CD4-positive, alpha-beta T cell treated with Interleukin-17A for 4 hours (primary cell): ENCODE measurements around the gene STK32C.
"Not testable (repeated sequence)": the region's sequence is repeated elsewhere in the genome, so short reads cannot be mapped to it uniquely, and the experiment has no call there.

Experiments
- DNase-seq: peaks from one replicate; pipeline ENCODE4 v3.0.0-alpha.2; 2020; ENCODE audit warnings: mixed read lengths

STK32C gene

DNA sequence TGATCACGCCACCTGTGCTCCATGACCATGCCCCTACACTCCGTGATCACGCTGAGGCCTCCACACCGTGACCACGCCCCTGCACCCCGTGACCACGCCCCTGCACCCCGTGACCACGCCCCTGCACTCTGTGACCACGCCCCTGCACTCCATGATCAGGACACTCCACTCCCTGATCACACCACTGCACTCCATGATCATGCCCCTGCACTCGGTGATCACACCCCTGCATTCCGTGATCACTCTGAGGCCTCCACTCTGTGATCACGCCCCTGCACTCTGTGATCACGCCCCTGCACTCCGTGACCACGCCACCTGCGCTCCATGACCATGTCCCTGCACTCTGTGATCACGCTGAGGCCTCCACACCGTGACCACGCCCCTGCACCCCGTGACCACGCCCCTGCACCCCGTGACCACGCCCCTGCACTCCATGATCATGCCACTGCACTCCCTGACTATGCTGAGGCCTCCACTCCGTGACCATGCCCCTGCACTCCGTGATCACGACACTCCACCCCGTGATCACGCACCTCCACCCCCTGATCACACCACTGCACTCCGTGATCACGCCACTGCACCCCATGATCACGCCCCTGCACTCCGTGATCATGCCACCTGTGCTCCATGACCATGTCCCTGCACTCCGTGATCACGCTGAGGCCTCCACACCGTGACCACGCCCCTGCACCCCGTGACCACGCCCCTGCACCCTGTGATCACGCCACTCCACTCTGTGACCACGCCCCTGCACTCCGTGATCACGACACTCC, 27.7 kb downstream of the STK32C start:
- no peak for DNase-seq

DNA sequence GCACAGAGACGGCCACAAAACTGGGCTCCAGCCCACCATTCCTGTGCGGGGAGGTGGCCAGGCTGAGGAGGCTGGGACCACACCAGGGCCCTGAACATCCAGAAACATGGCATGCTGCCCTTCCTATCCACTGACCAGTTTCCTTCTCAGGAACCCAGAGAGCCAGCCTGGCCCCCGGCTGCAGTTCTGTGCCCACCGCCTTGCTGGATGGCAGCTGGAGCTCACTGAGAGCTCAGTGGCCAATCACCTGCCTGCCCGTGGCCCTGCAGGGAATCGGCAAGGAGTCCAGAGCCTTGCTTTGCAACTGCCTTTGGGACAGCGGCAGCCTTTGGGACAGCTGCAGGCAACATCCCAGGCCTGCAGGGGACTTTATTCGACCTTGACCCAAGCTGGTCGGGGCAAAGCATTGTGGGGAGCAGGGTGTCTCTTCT, 30.4 kb downstream of the STK32C start:
- no peak for DNase-seq

GRCh38 chr10:132276706-132277105, 31.0 kb downstream of the STK32C start:
- no peak for DNase-seq

DNA sequence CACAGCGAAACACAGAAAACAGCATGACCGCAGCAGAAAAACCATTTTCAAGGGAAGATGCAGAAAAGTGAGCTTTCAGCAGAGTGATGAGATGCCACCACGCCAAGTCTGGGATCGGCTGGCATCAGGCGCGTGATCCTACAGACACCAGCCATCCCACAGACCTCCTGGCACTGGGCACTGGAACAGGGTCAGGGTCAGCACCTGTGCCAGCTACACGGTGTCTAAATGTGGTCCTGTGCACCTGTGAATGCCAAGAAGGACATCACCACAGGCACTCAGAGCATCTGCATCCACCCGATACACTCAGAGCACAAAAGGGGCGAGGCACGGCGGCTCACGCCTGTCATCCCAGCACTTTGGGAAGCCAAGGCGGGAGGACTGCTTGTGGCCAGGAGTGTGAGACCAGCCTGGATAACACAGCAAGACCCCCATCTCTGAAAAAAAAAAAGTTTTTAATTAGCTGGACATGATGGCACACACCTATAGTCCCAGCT, 31.5 kb downstream of the STK32C start:
- no peak for DNase-seq

DNA sequence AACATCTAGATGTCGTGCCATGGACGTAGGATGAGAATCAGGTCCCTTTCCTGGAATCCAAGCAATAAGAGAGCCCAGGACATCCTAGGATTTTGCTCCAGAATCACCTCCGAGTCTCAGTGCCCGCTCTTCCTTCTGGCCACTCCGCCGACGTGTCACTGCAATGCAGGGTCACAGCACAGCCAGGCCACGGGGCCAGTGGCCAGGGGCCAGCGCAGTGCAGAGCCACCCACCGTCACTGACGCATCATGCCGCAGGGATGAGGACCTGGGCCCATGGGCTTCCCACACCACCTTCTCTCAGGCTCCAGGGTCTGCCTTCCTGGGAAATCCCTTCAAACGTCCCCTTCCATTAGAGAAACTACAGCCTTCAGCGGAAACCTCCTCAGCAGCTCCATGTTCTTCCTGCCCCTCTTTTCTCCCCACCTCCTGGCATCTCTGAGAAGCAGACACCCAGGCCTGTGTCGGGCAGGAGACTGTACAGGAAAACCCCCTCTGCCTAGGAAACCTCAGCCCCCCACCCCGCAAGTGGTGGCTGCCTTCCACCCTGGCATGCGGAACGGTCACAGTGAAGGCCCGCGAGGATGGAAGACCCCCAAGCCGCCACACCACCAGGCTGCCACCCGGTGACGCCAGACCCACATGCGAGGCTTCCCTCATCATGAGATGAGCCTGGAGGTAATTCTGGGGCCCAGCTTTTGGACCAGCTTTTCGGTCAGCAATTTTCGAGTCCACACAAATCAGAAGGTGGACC, 32.1 kb downstream of the STK32C start:
- no peak for DNase-seq

DNA sequence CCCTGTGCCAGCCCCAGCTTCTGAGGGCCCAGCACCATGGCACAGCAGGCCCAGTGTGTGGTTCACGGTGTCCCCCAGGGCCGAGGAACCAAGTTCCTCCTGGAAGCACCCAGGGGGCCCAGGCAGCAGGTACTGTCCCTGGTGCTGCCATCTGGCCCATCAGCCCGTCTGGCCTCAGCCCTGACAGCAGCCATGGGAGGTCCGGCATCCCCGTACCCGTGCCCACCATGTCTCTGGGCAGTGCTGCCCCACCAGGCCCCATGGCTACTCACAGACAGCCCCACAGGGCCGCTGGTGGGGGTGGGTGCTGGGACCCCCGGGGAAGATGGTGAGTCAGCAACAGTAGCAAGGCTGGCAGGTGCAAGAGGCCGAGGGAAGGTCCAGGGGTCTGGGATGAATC, 32.8 kb downstream of the STK32C start:
- DNase-seq: no peak

- no peak for DNase-seq
These were observed 33.2 kb downstream of the STK32C start for GRCh38 chr10:132274581-132274980.

GRCh38 chr10:132273966-132274365, 33.8 kb downstream of the STK32C start:
- no peak for DNase-seq

GRCh38 chr10:132273304-132273944, 34.3 kb downstream of the STK32C start:
- DNase-seq: no peak

- no peak for DNase-seq
These were observed 35.3 kb downstream of the STK32C start for GRCh38 chr10:132272231-132272971.

DNA sequence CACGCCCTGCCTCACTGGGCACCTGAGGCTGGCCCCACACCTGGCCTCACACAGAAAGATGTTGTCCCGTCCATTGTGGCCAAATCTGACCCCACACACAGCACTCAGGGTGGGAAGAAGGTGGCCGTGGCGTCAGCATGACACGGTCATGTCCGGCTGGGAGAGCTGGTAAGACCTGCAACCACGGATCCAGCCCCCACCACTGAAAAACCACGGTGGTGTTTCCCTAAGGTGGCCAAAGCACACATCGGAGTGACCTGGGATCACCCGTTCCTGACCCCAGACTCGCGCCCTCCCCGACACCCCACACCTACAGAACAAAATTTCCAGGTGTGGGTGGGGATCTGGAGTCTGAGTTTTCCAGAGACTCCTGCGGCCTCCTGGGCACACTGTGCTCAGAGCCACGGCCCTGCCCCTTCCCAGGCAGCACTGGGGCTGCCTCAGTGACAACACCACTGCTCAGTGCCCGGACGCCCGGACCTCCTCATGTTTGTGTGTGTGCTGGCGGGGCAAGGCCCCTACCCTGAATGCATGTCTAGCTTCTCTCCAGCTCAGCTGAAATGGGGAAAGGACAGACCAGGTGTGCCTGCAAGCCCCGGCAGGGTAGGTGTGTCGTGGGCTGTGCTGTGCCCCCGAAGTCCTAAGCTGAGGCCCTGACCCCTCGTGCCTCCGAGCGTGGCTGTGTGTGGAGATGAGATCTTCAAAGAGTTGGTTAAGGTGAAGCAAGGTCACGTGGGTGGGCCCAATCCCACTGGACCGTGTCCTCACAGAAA, 36.1 kb downstream of the STK32C start:
- DNase-seq: no peak

- no peak for DNase-seq
These were observed 36.9 kb downstream of the STK32C start for GRCh38 chr10:132270721-132271457.

DNA sequence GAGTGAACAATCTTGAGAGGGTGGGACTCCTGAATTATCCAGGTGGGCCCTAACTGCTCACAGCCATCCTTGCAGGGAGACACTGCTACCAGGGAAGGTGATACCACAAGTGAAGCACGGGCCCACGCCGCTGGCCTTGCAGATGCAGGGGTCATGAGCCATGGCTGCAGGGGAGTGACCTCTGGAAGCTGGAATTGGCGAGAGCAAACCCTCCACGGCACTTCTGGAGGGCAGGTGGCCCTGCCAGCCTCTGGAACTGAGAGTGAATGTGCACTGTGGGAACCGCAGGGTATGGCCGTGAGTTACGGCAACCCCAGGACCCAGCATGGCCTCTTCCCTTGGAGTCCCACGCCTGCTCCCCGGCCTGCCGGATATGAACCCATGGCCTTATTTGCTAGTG, 37.5 kb downstream of the STK32C start:
- DNase-seq: no peak

GRCh38 chr10:132269266-132270230, 38.2 kb downstream of the STK32C start:
- no peak for DNase-seq

GRCh38 chr10:132267916-132268315, 39.8 kb downstream of the STK32C start:
- not testable (repeated sequence) for DNase-seq

- DNase-seq: no peak
These were observed 41.1 kb downstream of the STK32C start for GRCh38 chr10:132266594-132267161.

DNA sequence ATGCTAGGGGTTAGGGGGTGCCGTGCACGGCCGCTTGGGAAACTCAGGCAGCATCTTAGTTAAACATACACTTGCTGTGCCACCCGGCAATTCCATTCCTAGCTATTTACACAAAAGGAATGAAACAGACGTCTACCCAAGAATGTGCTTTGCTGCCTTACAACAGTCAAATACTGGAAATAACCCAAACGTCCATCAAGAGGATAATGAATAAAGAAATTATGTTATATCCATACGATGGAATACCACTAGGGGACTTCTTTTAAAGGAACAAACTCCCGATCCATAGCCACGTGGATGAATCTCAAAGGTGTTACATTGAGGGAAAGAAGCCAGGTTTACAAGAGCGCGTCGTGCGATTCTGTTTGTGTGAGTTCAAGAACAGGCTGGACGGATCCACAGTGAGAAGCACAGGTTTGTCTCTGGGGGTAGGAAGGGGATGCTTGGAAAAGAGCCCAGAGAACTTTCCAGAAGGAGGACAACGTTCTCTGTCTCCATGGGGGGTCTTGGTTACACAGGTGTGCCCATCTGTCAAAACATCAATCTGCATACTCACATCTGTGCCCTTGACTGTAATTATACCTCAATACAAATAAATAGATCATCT, 41.8 kb downstream of the STK32C start:
- no peak for DNase-seq

- DNase-seq: no peak
These were observed 42.5 kb downstream of the STK32C start for GRCh38 chr10:132264966-132265889.
